ENCODE data around the gene PIGM.

PIGM gene

DNA sequence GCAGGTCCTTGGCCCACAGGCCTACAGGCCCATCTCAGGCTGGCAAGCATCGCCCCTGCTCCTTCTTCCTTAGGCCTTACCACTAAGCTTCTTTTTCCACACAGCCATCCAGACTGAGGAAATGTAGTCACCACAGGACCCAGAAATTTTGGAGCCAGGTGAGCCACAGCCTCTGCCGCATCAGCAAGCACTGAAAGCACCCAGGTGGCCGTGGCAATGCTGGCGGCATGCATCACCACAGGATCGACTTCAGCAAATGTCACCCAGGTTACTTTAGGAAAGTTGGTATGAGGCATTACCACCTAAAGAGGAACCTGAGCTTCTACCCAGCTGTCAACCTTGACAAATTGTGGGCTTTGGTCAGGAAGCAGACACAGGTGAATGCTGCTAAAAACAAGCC is 11.6 kb downstream of the PIGM start:
- DNase-seq: no peak

DNA sequence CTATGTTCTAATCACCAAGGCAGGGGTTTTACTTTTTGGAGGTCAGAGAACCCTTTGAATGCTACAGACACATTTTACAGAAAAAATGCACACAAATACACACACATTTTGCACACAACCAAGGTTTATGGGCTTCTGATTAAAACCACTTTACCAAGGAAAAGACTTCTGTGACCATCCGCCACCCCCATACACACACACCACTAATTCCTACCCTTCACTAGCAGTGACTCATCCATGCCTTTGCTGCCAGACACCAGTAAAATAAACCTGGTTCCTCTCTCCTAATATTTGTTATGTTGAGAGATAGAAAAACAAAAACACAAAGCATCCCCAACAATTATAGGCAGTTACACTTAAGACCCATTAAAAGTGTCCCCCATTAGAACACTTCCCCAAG is 12.9 kb downstream of the PIGM start:
- DNase-seq: no peak

GRCh38 chr1:160018347-160018746 is 13.4 kb downstream of the PIGM start:
- no peak for DNase-seq

DNA sequence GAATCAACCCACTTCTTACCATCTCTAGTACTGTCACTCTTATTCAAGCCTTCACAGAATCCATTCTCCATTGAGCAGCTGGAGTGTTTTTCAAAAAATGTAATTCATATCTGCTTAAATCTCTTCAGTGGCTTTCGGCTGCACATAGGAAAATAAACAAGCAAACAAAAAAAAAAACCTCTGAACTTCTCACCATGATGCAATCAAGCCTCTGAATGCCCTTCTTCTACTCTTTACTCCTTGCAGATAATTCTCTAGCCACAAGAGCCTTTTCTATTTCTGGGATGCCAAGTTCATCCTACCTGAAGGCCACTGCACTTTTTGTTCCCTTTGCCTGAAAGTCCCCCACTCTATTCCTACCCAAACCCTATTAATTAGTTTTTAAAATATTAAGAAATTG is 14.2 kb downstream of the PIGM start:
- DNase-seq: no peak

GRCh38 chr1:160011781-160012180 is 20.0 kb downstream of the PIGM start:
- DNase-seq: no peak

DNA sequence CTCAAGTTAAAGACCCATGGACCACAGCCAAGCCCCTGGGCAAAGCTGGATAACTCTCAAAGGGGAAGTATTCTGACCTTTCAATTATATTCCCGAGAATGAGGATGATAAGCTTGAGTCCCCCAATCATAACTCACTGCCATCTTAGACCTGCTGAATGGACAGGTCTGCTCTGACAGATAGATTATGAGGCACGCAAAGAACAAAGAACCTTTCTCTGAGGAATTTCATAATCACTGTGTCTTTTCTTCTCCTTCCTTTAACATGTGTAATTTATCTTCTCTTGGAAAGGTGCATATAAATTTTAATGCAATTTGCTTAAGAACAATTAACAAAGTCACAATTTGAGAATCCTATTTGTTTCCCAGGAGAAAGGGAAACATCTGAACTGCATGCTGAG is 22.0 kb downstream of the PIGM start:
- no peak for DNase-seq

DNA sequence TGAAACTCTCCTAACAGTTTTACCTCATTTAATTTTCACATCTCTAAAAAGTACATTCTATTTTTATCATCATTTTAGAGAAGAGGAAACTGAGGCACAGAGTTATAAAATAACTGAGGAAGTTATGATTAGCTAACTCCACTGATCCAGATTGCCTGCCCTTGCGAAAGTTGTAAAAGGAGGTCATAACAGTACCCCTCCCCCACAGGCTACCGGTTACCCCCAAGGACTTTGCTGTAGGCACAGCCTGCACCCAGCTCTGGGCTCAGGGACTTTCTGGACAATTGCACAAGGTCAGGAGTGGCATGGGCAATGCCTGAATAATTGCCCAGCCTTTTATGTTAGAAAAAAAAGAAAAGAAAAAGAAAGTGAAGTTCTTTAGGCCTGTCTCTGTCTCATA is 22.7 kb downstream of the PIGM start:
- DNase-seq: no peak

DNA sequence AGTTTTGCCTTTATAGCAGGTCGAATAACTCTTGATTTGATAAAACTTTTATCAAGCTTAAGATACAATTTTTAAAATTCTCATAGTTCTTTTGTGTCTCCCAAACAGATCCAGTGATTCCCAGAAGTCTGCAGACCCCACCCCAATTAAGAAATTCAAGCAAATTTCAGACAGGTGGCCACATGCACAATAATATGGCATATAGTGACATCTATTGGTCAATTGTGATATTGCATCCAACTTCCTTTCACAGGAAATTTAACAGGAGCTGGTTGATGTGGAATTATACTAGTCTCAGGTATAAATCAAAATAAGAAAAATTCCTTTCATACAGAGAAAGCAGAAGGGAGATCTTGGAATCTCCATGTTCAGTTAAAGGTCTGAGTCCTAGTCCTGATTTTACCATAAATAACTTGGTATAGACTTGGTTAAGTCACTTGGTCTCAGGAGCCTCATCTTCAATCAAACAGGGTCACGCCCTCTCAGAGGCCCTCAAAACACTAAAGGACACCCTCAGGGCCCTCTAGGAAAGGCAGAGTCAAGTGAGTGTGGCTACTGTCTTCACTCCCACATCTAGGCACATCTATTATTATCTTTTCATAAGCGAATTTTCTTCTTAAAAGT is 24.1 kb downstream of the PIGM start:
- peak; percentile 88 for DNase-seq

- DNase-seq: peak; percentile 85
Measured at GRCh38 chr1:160006312-160006940, 25.4 kb downstream of the PIGM start.

GRCh38 chr1:160005070-160005469 is 26.7 kb downstream of the PIGM start:
- DNase-seq: no peak

DNA sequence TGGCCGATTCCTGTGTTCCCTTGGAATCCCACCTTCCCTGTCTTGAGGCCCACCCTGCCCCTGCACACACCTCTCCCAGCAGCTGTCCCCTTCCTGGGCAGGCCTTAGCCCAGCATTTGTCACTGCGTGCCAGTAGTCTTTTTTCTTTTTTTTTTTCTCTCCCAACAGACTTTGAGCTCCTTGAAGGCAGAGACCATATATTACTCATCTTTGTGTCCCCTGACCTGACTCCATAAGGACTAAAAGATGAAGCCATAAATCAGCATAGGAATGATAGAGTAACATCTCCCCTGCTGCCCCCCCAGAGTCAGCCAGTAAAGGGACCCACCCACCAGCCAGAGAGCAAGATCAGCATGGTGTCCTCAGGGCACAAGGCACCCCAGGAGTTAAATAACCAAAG is 27.4 kb downstream of the PIGM start:
- DNase-seq: no peak

DNA sequence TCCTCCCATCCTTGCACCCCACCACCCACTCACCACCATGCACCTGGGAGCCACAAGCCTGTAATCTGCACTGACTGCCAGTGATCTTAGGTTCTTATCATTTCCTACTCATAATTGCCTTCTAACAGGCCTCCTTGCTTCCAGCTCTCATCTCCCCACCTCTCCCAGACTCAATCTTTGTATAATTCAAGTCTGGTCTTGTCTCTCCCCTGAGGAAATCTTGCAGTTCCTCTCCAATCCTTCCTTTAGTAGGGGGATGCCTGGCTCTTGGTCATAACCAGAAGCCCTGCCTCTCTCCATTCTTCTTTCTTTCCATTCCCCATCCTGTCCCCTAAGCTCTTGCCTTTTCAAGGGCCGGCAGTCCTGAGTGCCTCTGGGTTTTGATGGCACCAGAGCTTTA is 27.8 kb downstream of the PIGM start:
- DNase-seq: no peak

GRCh38 chr1:160001440-160001839 is 30.4 kb downstream of the PIGM start:
- no peak for DNase-seq

DNA sequence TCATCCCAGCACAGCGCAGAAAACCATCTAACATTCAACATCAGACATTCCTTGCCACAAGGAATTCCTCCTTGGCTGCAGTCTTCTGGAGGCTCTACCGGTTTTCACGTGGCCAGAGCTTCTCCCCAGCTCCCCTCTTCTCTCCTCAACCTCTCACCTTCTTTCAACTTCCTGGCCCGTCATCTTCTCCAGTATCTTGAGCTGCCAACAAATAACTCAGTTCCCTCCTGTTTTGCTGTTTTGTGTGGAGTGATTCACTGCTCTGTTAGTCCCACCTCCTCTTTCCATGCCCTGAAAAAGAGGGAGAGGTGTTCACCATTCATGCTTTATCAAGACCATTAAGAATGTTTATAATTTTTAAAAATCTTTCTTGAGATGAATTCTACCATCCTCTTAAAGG is 32.6 kb downstream of the PIGM start:
- no peak for DNase-seq

- DNase-seq: no peak
Measured at GRCh38 chr1:159996653-159997052, 35.1 kb downstream of the PIGM start.

- no peak for DNase-seq
Measured at GRCh38 chr1:159994896-159995295, 36.9 kb downstream of the PIGM start.

DNA sequence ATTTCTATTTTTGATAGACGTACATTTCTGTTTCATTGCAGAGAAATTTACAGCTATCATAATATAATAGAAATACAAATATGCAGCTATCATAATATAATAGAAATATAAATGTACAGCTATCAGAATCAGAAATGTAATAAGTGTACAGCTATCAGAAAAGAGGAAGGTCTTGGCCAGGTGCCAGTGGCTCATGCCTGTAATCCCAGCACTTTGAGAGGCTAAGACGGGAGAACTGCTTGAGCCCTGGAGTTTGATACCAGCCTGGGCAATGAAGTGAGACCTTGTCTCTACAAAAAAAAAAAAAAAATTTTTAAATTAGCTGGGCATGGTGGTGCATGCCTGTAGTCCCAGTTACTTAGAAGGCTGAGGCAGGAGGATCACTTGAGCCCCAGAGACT is 37.9 kb downstream of the PIGM start:
- DNase-seq: no peak

DNA sequence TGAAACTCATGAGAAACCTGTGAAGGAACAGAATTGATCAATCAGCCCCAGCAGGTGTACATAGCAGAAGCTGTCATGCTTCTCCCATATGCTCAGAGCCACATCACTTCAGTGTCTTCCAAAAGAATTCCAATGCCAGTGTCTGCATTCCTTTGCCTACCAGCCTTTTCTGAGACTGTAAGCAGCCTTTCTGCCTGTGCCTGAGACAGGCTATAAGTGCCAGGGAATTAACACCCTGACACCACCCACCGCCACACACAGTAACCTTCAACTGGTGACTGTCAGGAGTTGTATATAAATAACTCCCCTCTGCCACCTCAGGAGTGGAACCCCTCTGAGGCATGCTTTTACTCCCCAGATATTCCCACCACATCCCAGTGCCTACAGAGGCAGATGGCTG is 39.6 kb downstream of the PIGM start:
- no peak for DNase-seq

GRCh38 chr1:159991513-159991912 is 40.3 kb downstream of the PIGM start:
- DNase-seq: no peak

- no peak for DNase-seq
Measured at GRCh38 chr1:159990005-159990404, 41.8 kb downstream of the PIGM start.

DNA sequence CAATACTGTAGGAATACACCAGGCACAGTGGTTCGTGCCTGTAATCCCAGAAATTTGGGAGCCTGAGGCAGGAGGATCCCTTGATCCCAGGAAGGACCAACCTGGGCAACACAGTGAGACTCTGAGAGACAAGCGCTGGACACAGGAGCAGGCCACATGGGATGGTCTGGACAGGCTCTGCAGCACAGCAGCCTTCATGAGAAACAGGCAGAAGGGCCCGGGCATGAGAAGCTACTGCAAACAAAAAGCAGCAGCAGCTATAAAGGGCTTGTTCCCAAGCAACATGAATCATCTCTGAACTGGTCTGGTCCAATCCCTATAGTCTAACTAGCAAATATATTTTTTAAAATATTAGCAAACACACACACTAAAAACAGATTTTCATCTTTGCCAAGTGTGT is 42.2 kb downstream of the PIGM start:
- no peak for DNase-seq

GRCh38 chr1:159988006-159988405 is 43.8 kb downstream of the PIGM start:
- DNase-seq: no peak

GRCh38 chr1:159987186-159987585 is 44.6 kb downstream of the PIGM start:
- no peak for DNase-seq

DNA sequence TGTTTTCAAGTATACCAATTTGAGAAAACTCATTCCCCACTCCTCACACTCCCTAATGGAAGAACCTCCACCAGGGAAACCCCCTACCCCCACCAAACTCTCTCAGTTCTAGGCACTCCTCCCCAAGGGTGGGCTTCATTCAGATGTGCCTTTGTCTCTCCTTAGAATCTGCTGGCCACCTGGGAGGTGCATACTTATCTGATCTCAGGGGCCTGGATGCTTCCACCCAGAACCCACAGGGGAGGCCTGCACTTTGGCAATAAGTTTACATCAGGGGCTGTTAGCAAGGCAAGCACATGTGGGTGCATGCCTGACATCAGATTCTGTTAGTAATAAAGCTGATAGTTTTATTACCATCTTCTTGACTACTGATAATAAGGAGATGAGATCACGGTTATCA is 45.3 kb downstream of the PIGM start:
- DNase-seq: no peak

- DNase-seq: no peak
Measured at GRCh38 chr1:159986093-159986492, 45.7 kb downstream of the PIGM start.
